Psoas muscle (tissue), 8 donors: Measurements from ENCODE around the gene ARAP1. TPM values are rescaled to one million over a fixed set of nuclear protein-coding genes. Genes with fewer than 3 reads are reported as not detected.

Experiments
- ATAC-seq, 4 donors: fragments of 200-7000 bp; cut with Tn5 transposase; one replicate each; pipeline ENCODE4 v1.9.1; 2020; ENCODE audit warnings: moderate library complexity in 3 of 4, mild to moderate bottlenecking in 2 of 4
- DNase-seq, 2 donors: peaks; one replicate each; pipeline ENCODE4 v3.0.0-alpha.2; 2020
- H3K27ac ChIP-seq: fragments of 200-600 bp; one replicate; pipeline ENCODE4 v1.8.0; 2022
- H3K27me3 ChIP-seq, 3 donors: fragments of 200-600 bp in 1 of 3; one replicate each; pipeline versions ENCODE4 v1.6.1 to v1.8.0; 2013 to 2022; ENCODE audit warnings: low read length in 2 of 3, mild to moderate bottlenecking in 2 of 3, moderate library complexity in 1 of 3; ENCODE audit not compliant: insufficient read depth in 3 of 3
- H3K36me3 ChIP-seq, 2 donors: fragments of 200-600 bp in 1 of 2; one replicate each; pipeline versions ENCODE4 v1.6.1 to v1.8.0; 2013 to 2022; ENCODE audit warnings: low read depth in 1 of 2, mild to moderate bottlenecking in 1 of 2, moderate library complexity in 1 of 2; ENCODE audit not compliant: insufficient read depth in 1 of 2
- H3K4me1 ChIP-seq: fragments of 200-600 bp; one replicate; pipeline ENCODE4 v1.8.0; 2022
- H3K4me3 ChIP-seq: fragments of 200-600 bp; one replicate; pipeline ENCODE4 v1.8.0; 2022; ENCODE audit warnings: mild to moderate bottlenecking
- H3K9me3 ChIP-seq: fragments of 200-600 bp; one replicate; pipeline ENCODE4 v1.8.0; 2022
- CTCF ChIP-seq: fragments of 200-600 bp; IDR thresholded peaks from one replicate; pipeline ENCODE4 v1.8.0; 2022; ENCODE audit warnings: antibody characterized with exemption
- WGBS, 3 donors: extraction: QIAGEN DNeasy Blood & Tissue Kit; methylation state at CpG; one replicate each; pipeline versions ENCODE4 v1.1.6 to v1.1.7; 2013; 5-methylcytosine and 5-hydroxymethylcytosine counted together
- intact Hi-C, 2 donors: fragments of 100-400 bp; cut with DNase I; formaldehyde crosslinking; loops; one replicate each; pipeline versions ENCODE4 v1.11.0 to v1.14.2; 2022
- polyA plus RNA-seq, 3 donors: library from polyadenylated mRNA; stranded (reverse); fragments of 200-250 nt; gene quantifications; one replicate each; pipeline ENCODE4 v1.2.3, GENCODE V29; 2013
- total RNA-seq, 4 donors: library from RNA; stranded (reverse); fragmentation: NEBNext Ultra II Directional in 2 of 4; extraction: Animal tissue kit (Norgen Biotek cat#: 25700) in 2 of 4; gene quantifications; one replicate each; pipeline versions ENCODE4 v1.2.1 to v1.2.4, GENCODE V29; 2021 to 2023
- donor health status: healthy with polysubstance abuse.
- donor health status: DM: no; HTN: no; CAD: no; lungs with moderate emphysema.
- donor health status: Bipolar disorder and iron deficiency.
- donor health status: healthy.
- donor health status: DM: yes; HTN: yes; CAD: no.
- donor health status: DM: no; HTN: no; CAD: no.
- donor health status: DM: no; HTN: no; CAD: no.
- donor health status: DM: yes; HTN: yes; CAD: no.

The ARAP1 gene
- total and polyA plus RNA-seq, 7 donors, result 16.0 to 27.5 (median 18.6) TPM

GRCh38 chr11:72668629-72669347 lies 83.4 kb downstream of the ARAP1 start:
- Histone ChIP-seq H3K27ac (no peak overlapping the region), H3K4me3 (no peak overlapping the region), H3K36me3 (no peaks in the 10 kb centered on the region), H3K4me1 (no peaks in the 10 kb centered on the region), H3K9me3 (no peaks in the 10 kb centered on the region), H3K27me3 (peaks cover 0 to 23% (median 3%) of the 10 kb centered on the region in 3 donors)
- WGBS, 3 donors, result 38 to 50% (median 43%) methylated on average over 7 of the region's 7 CpGs
- DNase-seq (no peak), ATAC-seq (no peak)
- no peak for TF ChIP-seq CTCF
- intact Hi-C loops, result no loop called here

- H3K27ac ChIP-seq, result no peak overlapping the region
- no peak for DNase-seq
- no peak for TF ChIP-seq CTCF
- intact Hi-C loops, result no loop called here
- peaks cover 0 to 7% (median 0%) of the 10 kb centered on the region in 3 donors for H3K27me3 ChIP-seq
- no peaks in the 10 kb centered on the region for H3K9me3 ChIP-seq
- ATAC-seq, result no peak
- no peaks in the 10 kb centered on the region for H3K36me3 ChIP-seq
- no peaks in the 10 kb centered on the region for H3K4me1 ChIP-seq
- H3K4me3 ChIP-seq, result no peak overlapping the region
- 31 to 39% (median 37%) methylated on average over 6 of the region's 6 CpGs for WGBS, 3 donors
Observed at GRCh38 chr11:72665911-72666472, 86.2 kb downstream of the ARAP1 start.

- ATAC-seq (no peak), DNase-seq (no peak)
- H3K4me3 ChIP-seq, result no peak overlapping the region
- H3K36me3 ChIP-seq, result no peaks in the 10 kb centered on the region
- no peaks in the 10 kb centered on the region for H3K4me1 ChIP-seq
- no peak for TF ChIP-seq CTCF
- 75 to 83% (median 80%) methylated on average over 5 of the region's 5 CpGs for WGBS, 3 donors
- no peak overlapping the region for H3K27ac ChIP-seq
- H3K27me3 ChIP-seq, result peaks cover 0 to 5% (median 2%) of the 10 kb centered on the region in 3 donors
- intact Hi-C loops, result no loop called here
- H3K9me3 ChIP-seq, result no peaks in the 10 kb centered on the region
Observed at GRCh38 chr11:72662036-72662435, 90.2 kb downstream of the ARAP1 start.

- DNase-seq (no peak), ATAC-seq (no peak)
- Histone ChIP-seq H3K9me3 (no peaks in the 10 kb centered on the region), H3K4me3 (no peak overlapping the region), H3K36me3 (no peaks in the 10 kb centered on the region), H3K27ac (no peak overlapping the region), H3K4me1 (no peaks in the 10 kb centered on the region), H3K27me3 (peaks cover 0 to 5% (median 2%) of the 10 kb centered on the region in 3 donors)
- intact Hi-C loops, result no loop called here
- 83 to 87% (median 84%) methylated on average over 9 of the region's 9 CpGs for WGBS, 3 donors
- TF ChIP-seq CTCF, result no peak
Observed at GRCh38 chr11:72661486-72661885, 90.7 kb downstream of the ARAP1 start.
